ENCODE measurements around the gene PLAC8L1.

DNA sequence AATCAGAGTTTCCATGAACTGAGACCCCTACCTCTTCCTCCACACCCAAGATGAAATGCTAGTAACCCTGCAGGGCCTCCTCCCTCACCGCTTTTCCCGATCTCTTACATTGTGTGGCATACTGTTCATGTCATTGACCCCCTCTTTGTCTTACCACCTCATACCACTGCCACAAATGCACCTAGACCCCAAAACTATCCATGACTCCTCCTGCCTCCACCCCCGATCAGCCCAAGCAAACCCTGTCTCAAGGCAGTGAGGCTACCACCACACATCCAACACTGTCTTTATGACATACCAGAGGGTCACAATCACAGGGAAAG is 55.7 kb downstream of the PLAC8L1 start:
- TF ChIP-seq CTCF (IDR thresholded peaks at IDR 0.05): no peak
- no peak for TF ChIP-seq POLR2A (IDR thresholded peaks at IDR 0.05)
